Central memory CD8-positive, alpha-beta T cell (primary cell): ENCODE results near the gene ZBTB9.

ENCODE experiments used
- ATAC-seq: fragments of 150-1000 bp; cut with Tn5 transposase; replicated peaks from 2 replicates; pipeline ENCODE4 v1.10.0; 2022; ENCODE audit warnings: mild to moderate bottlenecking, moderate FRiP score, moderate number of reproducible peaks; ENCODE audit not compliant: poor library complexity, severe bottlenecking; ENCODE audit errors: extremely low read depth
- DNase-seq, 2 donors: peaks; one replicate each; pipeline ENCODE4 v3.0.0; 2021; ENCODE audit warnings: low spot score in 2 of 2
- H3K27ac Mint-ChIP-seq: one replicate; pipeline ENCODE4 v1.8.0; 2022; ENCODE audit warnings: low read depth, mild to moderate bottlenecking, moderate library complexity, mixed read lengths
- H3K27me3 Mint-ChIP-seq: one replicate; pipeline ENCODE4 v1.8.0; 2022; ENCODE audit warnings: mixed read lengths
- H3K36me3 Mint-ChIP-seq: one replicate; pipeline ENCODE4 v1.8.0; 2022; ENCODE audit warnings: mild to moderate bottlenecking, moderate library complexity, mixed read lengths; ENCODE audit not compliant: insufficient read depth
- H3K4me1 Mint-ChIP-seq: one replicate; pipeline ENCODE4 v1.8.0; 2022; ENCODE audit warnings: mixed read lengths
- H3K4me3 Mint-ChIP-seq: one replicate; pipeline ENCODE4 v1.8.0; 2022; ENCODE audit warnings: mild to moderate bottlenecking, moderate library complexity, mixed read lengths
- H3K9me3 Mint-ChIP-seq: one replicate; pipeline ENCODE4 v1.8.0; 2022; ENCODE audit warnings: mixed read lengths

Gene ZBTB9

GRCh38 chr6:33445119-33445603, 9.2 kb upstream of the ZBTB9 start:
- Mint-ChIP-seq H3K27ac (no peak overlapping the region), H3K4me1 (peaks cover 7% of the 10 kb centered on the region), H3K4me3 (no peak overlapping the region), H3K9me3 (no peaks in the 10 kb centered on the region), H3K36me3 (peaks cover 12% of the 10 kb centered on the region), H3K27me3 (no peaks in the 10 kb centered on the region)
- ATAC-seq (no peak), DNase-seq (no peak)

DNA sequence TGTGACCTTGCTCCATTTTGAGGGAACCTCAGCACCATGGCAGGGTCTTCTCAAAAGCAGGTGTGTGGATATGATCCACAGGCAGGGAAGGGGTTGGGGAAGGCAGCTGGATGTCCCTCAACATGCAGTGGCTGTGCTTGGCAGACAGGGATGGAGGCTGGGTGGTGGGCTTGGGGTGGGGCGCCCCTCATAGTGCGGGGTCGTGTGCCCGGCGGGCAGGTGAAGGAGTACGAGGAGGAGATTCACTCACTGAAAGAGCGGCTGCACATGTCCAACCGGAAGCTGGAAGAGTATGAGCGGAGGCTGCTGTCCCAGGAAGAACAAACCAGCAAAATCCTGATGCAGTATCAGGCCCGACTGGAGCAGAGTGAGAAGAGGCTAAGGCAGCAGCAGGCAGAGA, 8.0 kb upstream of the ZBTB9 start:
- peaks cover 12% of the 10 kb centered on the region for H3K36me3 Mint-ChIP-seq
- H3K4me1 Mint-ChIP-seq = peaks cover 7% of the 10 kb centered on the region
- H3K9me3 Mint-ChIP-seq = no peaks in the 10 kb centered on the region
- DNase-seq (no peak), ATAC-seq (no peak)
- H3K27ac Mint-ChIP-seq = peak overlapping the region; percentile 69
- H3K4me3 Mint-ChIP-seq = no peak overlapping the region
- H3K27me3 Mint-ChIP-seq = no peaks in the 10 kb centered on the region

DNA sequence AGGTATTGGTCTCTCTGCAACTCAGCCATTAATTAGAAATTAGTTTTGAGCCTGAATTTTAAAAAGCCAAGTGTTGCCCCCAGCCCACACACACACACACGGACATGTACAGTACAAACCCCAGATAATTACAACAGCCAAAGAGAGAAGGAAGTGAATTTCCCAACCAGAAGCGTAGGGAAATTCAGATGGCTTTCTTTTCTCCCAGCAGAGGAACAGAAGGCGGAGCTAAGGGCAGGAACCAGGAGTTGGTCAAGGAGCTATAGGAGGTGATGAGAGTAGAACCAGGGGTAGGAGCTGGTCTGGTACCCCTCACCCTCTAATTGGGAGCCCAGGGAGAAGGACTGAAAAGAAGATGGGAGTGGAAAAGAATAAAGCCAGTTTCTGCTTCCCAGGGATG, 3.9 kb upstream of the ZBTB9 start:
- H3K9me3 Mint-ChIP-seq = no peaks in the 10 kb centered on the region
- no peaks in the 10 kb centered on the region for H3K27me3 Mint-ChIP-seq
- H3K36me3 Mint-ChIP-seq = peaks cover 12% of the 10 kb centered on the region

DNA sequence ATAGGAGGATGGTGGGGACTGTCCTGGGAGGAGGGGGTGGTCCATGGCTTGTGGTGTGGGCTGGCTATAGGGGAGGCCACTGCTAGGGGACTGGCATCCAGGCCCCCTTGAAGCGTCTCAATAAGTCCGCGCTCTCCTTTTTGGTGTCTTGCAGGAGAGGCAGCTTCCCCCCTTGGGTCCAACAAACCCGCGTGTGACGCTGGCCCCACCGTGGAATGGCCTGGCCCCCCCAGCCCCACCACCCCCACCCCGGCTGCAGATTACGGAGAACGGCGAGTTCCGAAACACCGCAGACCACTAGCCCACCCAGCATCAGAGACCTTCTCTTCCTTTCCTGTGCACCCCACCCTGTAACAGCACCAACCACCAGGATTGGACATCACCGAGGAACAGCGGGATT, 2.8 kb upstream of the ZBTB9 start:
- Mint-ChIP-seq H3K27ac (no peak overlapping the region), H3K36me3 (peaks cover 15% of the 10 kb centered on the region), H3K4me1 (peaks cover 38% of the 10 kb centered on the region), H3K4me3 (no peak overlapping the region), H3K9me3 (no peaks in the 10 kb centered on the region), H3K27me3 (no peaks in the 10 kb centered on the region)
- no peak for ATAC-seq
- DNase-seq = no peak

More for the DNA sequence above, 3.9 kb upstream of the ZBTB9 start:
- DNase-seq (no peak), ATAC-seq (no peak)
- Mint-ChIP-seq H3K27ac (peak overlapping the region; percentile 21), H3K4me3 (no peak overlapping the region), H3K4me1 (peaks cover 36% of the 10 kb centered on the region)

GRCh38 chr6:33452496-33452895, 1.9 kb upstream of the ZBTB9 start:
- no peak for DNase-seq
- no peaks in the 10 kb centered on the region for H3K9me3 Mint-ChIP-seq
- H3K4me1 Mint-ChIP-seq = peaks cover 38% of the 10 kb centered on the region
- H3K27ac Mint-ChIP-seq = peak overlapping the region; percentile 98
- H3K36me3 Mint-ChIP-seq = peaks cover 14% of the 10 kb centered on the region
- no peaks in the 10 kb centered on the region for H3K27me3 Mint-ChIP-seq
- H3K4me3 Mint-ChIP-seq = no peak overlapping the region
- ATAC-seq = no peak

GRCh38 chr6:33453393-33454008, 875 bp upstream of the ZBTB9 start:
- H3K36me3 Mint-ChIP-seq = peaks cover 13% of the 10 kb centered on the region
- peak overlapping the region; percentile 99 for H3K4me3 Mint-ChIP-seq
- ATAC-seq (no peak), DNase-seq (no peak)
- H3K27ac Mint-ChIP-seq = peak overlapping the region; percentile 98
- no peaks in the 10 kb centered on the region for H3K27me3 Mint-ChIP-seq
- no peaks in the 10 kb centered on the region for H3K9me3 Mint-ChIP-seq
- H3K4me1 Mint-ChIP-seq = peaks cover 38% of the 10 kb centered on the region

- Mint-ChIP-seq H3K27ac (peak overlapping the region; percentile 98), H3K4me1 (peaks cover 31% of the 10 kb centered on the region), H3K9me3 (no peaks in the 10 kb centered on the region), H3K27me3 (no peaks in the 10 kb centered on the region), H3K4me3 (peak overlapping the region; percentile 99), H3K36me3 (peaks cover 11% of the 10 kb centered on the region)
- no peak for DNase-seq
- no peak for ATAC-seq
Measured at GRCh38 chr6:33455051-33455450, 675 bp downstream of the ZBTB9 start.

GRCh38 chr6:33456156-33456555, 1.8 kb downstream of the ZBTB9 start:
- peaks cover 11% of the 10 kb centered on the region for H3K36me3 Mint-ChIP-seq
- H3K27ac Mint-ChIP-seq = no peak overlapping the region
- H3K27me3 Mint-ChIP-seq = no peaks in the 10 kb centered on the region
- no peak for DNase-seq
- no peak overlapping the region for H3K4me3 Mint-ChIP-seq
- ATAC-seq = no peak
- no peaks in the 10 kb centered on the region for H3K9me3 Mint-ChIP-seq
- peaks cover 31% of the 10 kb centered on the region for H3K4me1 Mint-ChIP-seq

DNA sequence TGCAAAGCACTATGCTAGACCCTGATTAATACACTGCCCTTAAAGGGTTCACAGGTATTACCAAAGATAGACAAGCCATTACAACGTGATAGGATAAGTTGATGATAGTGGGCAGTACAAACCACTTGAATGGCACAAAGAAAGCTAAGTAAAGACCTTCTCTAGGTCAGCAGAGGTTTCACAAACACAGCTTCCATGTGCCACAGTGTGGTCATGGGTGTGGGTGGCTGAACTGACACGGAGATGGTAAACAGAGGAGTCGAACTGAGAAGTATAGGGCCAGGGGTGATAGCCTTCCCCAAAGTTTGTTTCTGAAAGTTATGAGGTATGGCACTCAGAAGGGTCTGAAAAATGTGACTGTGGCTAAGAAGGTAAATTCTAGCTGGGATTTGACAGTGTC, 4.3 kb downstream of the ZBTB9 start:
- peaks cover 18% of the 10 kb centered on the region for H3K4me1 Mint-ChIP-seq
- no peak overlapping the region for H3K4me3 Mint-ChIP-seq
- DNase-seq = no peak
- no peak overlapping the region for H3K27ac Mint-ChIP-seq
- peaks cover 9% of the 10 kb centered on the region for H3K36me3 Mint-ChIP-seq
- H3K9me3 Mint-ChIP-seq = no peaks in the 10 kb centered on the region
- no peaks in the 10 kb centered on the region for H3K27me3 Mint-ChIP-seq
- no peak for ATAC-seq

GRCh38 chr6:33459226-33459625, 4.8 kb downstream of the ZBTB9 start:
- no peak for DNase-seq
- H3K27me3 Mint-ChIP-seq = no peaks in the 10 kb centered on the region
- no peak overlapping the region for H3K27ac Mint-ChIP-seq

DNA sequence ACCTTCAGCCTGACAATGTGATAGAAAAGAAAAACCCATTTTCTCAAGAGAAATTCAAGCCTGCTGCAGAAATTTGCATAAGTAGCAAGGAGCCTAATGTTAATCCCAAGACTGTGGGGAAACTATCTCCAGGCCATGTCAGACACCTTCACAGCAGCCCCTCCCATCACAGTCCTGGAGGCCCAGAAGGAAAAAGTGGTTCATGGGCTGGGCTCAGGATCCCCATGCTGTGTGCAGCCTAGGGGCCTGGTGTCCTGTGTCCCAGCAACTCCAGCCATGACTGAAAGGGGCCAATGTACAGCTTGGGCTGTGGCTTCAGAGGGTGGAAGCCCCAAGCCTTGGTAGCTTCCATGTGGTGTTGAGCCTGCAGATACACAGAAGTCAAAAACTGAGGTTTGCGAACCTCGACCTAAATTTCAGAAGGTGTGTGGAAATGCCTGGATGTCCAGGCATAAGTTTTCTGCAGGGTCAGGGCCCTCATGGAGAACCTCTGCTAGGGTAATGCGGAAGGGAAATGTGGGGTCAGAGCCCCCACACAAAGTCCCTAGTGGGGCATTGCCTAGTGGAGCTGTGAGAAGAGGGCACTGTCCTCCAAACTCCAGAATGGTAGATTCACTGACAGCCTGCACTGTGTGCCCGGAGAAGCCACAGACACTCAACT, 11.8 kb downstream of the ZBTB9 start:
- no peaks in the 10 kb centered on the region for H3K36me3 Mint-ChIP-seq
- ATAC-seq (no peak), DNase-seq (no peak)
- no peak overlapping the region for H3K27ac Mint-ChIP-seq
- no peak overlapping the region for H3K4me3 Mint-ChIP-seq
- H3K27me3 Mint-ChIP-seq = no peaks in the 10 kb centered on the region
- H3K9me3 Mint-ChIP-seq = no peaks in the 10 kb centered on the region
- H3K4me1 Mint-ChIP-seq = no peaks in the 10 kb centered on the region

More at GRCh38 chr6:33459226-33459625, 4.8 kb downstream of the ZBTB9 start:
- H3K4me1 Mint-ChIP-seq = peaks cover 14% of the 10 kb centered on the region
- H3K36me3 Mint-ChIP-seq = peaks cover 9% of the 10 kb centered on the region
- ATAC-seq = no peak
- H3K4me3 Mint-ChIP-seq = no peak overlapping the region
- no peaks in the 10 kb centered on the region for H3K9me3 Mint-ChIP-seq

- no peaks in the 10 kb centered on the region for H3K36me3 Mint-ChIP-seq
- H3K27me3 Mint-ChIP-seq = no peaks in the 10 kb centered on the region
- no peaks in the 10 kb centered on the region for H3K9me3 Mint-ChIP-seq
- ATAC-seq (no peak), DNase-seq (no peak)
- no peaks in the 10 kb centered on the region for H3K4me1 Mint-ChIP-seq
- H3K4me3 Mint-ChIP-seq = no peak overlapping the region
- no peak overlapping the region for H3K27ac Mint-ChIP-seq
Measured at GRCh38 chr6:33467091-33467490, 12.7 kb downstream of the ZBTB9 start.

DNA sequence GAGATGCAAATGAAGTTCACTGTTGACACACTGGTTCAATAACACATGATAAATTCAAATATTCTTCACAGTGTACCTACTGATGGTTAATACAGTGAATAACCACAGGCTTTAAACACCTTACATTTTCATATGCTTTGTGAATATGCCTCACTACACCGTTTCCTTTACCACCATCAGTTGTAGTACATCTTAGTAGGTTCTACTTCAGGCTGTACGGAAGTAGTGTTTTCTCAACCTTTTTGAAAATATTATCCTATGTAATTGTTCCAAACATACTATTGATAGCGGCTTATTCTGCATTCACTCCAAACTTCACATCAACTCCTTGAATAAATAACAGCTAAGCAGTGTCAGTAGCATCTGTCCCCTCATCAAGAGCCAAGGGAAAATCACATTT, 15.3 kb downstream of the ZBTB9 start:
- Mint-ChIP-seq H3K27ac (no peak overlapping the region), H3K9me3 (no peaks in the 10 kb centered on the region), H3K36me3 (no peaks in the 10 kb centered on the region), H3K27me3 (no peaks in the 10 kb centered on the region), H3K4me1 (no peaks in the 10 kb centered on the region), H3K4me3 (no peak overlapping the region)
- DNase-seq (no peak), ATAC-seq (no peak)
